ENCODE results near the gene CCDC175.

The CCDC175 gene

DNA sequence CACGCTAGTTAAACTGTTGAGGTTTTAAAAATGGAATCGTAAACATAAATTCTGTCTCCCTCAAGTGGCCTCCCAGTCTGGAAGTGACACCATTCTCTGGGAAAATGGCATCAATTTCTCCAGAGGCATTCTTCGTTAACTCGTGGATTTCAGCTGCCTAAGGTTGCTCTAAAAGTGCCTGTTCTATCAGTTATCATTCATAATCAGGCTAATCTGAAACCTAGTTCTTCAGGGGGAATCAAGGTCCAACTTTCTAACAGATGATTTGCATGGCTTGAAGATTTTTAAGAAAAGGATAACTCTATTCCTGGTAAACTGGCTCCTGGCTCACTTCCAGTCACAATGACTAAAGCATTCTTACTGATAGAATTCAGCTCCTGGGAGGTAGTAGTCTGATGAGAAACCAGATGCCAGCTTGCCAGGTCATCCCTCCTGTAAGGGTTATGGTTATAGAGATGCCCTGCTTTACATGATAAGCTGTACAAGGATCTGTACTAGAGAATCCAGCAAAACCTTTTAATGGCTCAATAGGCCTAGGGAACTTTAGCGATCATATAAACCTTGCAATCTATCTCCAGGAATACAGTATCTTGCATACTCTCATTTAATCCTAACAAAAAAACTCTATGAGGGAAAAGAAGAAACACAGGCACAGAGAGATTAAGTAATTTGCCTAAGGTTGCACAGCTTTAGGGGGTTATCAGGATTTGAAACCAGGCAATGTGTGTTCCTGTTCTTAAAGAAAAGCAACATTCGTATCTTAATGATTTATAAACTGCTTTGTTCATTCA is 93.9 kb downstream of the CCDC175 start:
- no peak for DNase-seq (ENCODE audit: low spot score)

DNA sequence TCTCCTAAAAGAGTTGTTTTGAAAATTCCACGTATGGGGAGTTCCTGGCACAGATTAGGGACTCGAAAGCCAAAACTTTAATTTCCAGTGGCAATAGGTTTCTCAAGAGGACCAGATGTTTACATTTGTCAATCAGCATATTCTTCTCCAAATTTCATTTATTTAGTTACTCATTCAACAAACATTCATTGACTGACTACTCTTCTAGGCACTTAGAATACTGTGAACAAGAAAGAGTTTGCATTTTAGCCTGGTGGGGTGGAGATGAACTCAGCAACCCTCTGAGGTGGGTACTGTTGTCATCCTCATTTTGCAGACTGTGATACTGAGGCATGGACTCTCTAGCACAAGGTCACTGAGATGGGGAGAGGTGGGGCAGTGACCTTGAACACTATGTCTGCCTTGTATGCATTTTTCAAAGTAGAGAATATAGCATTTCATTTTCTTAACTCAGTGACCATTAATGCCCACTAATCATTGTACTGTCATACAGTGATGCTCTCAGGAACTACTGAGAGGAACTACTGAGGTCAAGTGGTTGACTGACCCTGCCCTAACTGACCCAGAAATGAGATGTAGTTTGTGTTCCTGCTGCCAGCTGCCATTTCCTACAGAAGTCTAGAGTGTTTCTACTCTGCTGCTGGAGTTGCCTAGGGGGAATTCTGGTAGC is 94.6 kb downstream of the CCDC175 start:
- no peak for DNase-seq (ENCODE audit: low spot score)

DNA sequence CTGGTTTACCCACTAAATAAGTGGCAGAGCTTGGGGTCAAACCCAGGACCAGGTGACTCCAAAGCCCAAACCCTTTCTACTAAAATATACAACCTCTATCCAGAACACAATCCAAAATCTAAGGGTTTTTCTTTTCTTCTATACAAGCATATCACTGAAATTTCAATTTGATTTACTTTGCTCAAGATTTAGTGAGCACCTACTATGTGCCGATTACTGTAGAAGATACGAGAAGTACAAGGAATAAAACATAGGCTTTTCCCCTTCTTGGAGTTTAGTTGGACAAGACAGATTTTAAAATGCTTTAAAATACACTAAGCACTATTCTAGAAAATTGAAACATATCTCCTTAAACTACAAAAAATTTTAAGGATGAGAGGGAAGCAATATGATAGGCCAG is 95.2 kb downstream of the CCDC175 start:
- DNase-seq (ENCODE audit: low spot score): no peak

DNA sequence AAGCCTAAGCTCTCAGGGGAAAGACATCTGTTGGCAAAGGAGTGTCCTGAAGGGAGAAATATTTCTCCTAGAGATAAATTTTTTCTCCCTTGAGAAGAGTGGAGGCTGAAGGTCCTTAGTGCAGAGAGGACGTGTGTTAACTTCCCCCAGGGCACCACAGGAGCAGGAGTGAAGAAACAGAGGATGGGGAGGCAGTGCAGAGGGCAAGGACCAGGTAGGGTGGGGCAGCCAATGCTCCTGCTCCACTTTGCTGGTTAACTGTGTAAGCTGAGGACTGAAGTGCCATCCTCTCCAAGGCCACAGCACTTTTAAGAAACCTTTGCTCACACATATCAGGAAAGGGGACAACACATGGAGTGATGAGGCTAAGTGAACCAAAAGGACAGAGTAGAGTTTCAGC is 96.4 kb downstream of the CCDC175 start:
- no peak for DNase-seq (ENCODE audit: low spot score)

DNA sequence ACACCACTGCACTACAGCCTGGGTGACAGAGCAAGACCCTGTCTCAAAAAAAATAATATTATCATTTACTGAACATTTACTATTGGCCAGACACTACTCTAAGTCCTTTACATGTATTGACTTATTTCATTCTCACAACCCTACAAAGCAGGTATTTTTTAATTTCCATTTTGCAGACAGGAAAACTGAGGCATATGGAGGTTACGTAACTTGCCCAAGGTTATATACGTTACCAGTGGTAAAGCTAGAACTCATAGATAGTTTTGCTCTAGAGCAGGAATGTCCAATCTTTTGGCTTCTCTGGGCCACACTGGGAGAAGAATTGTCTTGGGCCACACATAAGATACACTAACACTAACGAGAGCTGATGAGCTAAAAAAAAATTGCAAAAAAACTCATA is 98.1 kb downstream of the CCDC175 start:
- no peak for DNase-seq (ENCODE audit: low spot score)

DNA sequence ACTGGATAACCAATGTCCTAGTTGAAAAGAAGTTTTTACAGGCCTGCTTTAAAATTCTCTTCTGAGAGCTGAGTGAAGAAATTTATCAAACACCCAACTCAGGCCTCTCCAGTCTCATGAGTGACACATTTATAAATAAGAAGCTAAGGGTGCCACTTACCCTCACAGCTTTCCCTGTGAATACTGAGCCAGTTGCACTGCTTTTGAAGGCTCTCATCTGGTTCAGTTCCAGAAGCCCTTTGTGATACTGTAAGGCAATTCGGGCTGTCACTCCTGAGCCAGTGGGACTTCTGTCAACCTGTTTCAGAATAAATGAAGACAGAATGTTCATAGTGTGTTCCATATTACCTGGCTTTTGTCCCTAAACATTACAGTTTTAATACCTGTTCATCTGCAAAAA is 100.9 kb downstream of the CCDC175 start:
- no peak for DNase-seq (ENCODE audit: low spot score)

DNA sequence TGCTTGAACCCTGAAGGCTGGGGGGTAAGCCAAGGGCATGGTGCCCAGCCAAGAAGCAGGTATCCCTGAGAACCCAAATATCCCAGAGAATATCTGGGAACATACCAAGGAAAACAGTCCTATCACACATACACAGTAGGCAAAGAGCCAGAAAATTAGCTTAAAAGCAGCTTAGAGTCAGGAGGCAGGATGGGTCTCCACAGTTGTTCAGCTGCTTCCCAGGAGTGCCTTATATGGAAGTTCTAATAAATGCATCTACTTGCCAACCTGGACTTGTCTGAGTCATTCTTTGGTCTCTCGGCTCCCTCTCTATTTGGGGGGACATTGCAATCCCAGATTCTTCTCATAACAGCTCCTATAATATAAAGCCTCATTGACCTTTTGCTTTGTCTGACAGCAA is 102.4 kb downstream of the CCDC175 start:
- DNase-seq (ENCODE audit: low spot score): no peak

DNA sequence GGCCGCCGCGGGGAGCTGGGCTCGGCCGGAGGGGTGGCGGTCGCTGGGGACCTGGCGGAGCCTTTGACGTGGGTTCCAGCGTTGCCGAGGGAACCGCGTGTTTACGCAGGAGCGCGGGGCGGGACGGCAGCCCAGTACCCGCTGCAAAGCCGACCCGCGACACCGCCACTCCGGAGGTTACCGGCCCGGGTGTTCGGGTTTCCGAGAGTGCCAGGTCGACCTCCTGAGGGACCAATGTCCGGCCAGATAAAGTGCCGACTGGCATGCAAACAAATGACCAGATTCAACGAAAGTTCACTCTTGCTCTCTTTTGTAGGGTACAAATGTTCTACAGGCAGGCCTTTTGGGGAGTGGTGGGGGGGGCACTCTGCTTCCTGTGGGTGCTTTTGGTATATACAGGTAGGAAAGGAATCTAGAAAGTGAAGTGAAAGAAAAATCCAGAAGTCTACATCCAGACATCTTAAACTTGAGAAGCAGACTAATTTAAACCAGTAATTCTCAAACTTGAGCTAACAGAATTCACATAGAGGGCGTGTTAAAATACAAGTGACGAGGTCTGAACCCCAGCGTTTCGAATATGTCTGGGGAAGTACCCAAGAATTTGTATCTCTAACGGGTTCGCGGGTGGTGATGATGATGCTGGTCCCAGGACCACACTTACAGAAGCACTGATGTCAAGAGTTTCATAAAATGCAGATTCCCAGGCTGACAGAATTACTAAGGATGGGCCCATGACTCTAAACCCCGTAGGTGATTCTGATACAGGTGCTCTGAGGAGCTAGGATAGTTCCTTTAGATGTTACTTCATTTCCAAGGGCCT is 111.1 kb downstream of the CCDC175 start, which contains the start of gene GPR135:
GPR135 (minus strand) TSS at position 65 of the 820 bp plus-strand sequence. CDS start 154 bp downstream, outside the sequence.
- DNase-seq (ENCODE audit: low spot score): peak; percentile 20

DNA sequence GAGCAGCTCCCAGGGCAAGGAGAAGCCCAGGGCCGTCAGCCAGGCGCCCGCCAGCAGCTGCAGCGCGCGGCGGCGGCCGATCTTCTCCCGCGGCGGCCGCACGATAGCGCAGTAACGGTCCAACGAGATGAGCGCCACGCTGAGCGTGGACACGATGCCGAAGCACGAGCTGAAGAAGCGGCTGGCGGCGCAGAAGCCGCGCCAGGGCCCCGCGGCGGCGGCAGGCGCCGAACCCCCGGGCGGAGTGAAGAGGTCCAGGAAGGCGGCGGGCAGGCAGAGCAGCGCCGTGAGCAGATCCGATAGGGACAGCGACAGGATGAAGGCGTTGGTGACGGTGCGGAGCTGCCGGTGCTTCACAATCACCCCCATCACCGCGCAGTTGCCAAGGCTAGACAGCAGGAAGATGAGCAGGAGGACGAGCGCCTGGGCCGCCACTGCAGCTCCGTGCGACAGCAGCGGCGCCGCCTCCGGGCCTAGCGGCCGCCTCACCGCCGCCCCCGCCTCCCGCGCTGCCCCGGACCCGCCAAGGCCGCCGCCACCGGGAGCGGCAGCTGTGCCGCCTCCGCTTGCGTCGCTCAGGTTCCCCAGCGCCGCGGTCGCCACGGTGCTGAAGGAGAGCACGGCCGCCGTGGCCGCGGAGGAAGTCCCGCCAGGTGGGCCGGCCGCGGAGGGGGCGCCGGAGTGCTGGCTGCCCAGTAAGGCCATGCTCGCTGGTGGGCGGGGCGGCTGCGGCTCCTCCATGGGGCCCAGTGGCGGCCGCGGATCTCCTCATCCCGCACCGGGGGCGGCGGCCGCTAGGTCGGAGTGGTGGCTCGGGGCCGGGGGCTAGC is 111.9 kb downstream of the CCDC175 start:
- peak; percentile 30 for DNase-seq (ENCODE audit: low spot score)

DNA sequence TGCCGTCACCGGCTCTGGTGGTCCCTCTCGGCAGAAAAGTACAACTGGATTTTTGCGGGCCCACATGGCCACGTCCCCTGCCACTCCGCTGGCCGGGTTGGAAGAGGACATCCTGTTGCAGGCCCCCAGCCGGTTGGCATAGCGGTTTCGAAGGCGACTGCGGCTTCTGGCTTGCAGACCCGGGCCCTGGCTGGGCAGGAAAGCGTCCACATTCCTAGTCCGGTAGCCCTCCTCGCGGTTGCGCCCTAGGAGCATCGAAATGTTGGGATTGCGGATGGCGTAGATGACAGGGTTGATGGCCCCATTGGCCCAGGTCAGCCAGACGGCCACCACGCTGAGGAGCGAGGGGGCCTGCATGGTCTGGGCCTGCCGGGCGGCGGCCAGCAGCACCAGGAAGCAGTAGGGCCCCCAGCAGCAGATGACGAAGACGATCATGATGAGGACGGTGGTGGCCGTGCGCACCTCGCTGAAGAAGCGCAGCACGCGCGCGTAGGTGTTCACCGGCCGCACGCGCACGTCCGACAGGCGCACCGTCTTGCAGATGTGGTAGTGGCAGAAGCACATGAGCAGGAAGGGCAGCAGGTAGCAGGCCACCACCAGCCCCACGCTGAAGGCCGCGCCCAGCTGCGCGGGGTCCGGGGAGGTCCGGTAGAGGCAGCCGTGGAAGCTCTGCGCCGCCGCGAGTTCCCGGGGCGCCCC is 112.7 kb downstream of the CCDC175 start:
- DNase-seq (ENCODE audit: low spot score): no peak

DNA sequence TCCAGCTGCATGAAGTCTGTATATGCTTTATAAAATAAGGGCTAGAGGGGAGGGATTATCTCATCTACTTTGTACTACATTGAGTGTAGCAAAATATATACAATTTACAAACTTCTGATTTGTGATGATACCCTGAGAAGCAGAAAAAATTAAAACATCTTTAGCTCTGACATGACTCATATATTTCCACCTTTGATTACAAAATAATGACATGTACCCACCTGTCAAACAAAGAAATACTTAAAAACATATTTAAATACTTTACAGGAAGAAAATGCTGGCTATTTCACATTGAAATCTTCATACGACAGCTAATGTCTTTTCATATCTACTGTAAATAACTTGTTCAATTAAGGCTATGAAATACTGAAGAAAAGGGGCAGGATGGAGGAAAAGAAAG is 114.7 kb downstream of the CCDC175 start:
- DNase-seq (ENCODE audit: low spot score): no peak

DNA sequence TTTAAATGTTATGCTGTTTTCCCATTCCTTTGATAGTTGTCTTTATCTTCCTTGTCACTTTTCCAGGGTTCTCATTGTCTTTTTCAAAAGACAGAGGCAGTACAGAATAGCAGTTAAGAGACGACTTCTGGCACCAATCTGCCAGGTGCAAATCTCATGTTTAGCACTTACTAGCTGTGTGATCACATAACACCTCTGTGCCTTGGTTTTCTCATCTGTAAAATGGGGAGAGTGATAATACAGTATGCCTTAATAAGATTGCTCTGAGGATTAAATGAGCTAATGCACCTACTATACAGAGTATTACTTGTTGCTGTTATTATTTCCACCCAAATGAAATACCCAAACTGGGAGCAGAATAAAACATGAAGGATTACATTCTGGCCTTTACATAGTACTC is 116.2 kb downstream of the CCDC175 start:
- no peak for DNase-seq (ENCODE audit: low spot score)

DNA sequence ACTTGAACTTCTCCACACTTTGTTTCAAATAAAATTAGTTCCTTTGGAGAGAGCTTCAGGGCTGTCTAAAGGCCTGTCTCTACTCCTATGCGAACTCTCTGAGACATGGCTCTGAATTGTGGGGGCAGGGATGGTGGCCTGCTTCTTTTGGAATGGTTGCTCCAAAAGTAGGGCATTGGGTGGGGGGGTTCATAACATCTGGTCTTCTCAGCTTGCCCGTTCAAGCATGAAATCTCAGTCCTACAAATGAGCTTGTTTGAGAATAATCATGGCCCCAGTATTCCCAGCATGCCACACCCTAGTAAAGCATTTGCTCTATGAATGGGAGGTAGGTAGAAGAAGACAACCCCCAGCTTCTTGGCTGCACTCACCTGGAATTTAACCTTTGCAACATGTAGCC is 118.1 kb downstream of the CCDC175 start:
- no peak for DNase-seq (ENCODE audit: low spot score)

DNA sequence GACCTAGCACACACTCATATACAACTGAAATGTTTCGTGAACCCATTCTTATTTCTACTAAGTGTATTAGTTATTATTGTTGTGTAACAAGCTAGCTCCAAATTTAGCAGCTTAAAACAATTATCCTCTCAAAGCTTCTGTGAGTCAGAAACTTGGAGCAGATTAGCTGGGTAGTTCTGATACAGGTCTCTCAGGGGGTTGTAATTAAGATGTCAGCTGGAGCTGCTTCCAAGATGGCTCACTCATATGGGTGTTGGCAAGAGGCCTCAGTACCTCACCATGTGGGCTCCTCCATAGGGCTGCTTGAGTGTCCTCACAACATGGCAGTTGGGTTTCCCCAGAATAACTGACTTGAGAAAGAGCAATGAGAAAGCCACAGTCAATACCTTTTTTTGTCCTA is 121.2 kb downstream of the CCDC175 start:
- no peak for DNase-seq (ENCODE audit: low spot score)
